H9 (cell line): ENCODE measurements around the gene ARPP21. TPM values are rescaled to one million over a fixed set of nuclear protein-coding genes. Genes with fewer than 3 reads are reported as not detected.

Source experiments
- DNase-seq: peaks from one replicate; pipeline ENCODE4 v3.0.0-alpha.2; 2017
- H2AFZ ChIP-seq: one replicate; pipeline ENCODE4 v1.6.1; 2013; ENCODE audit warnings: mild to moderate bottlenecking, low read length, control low read depth, moderate library complexity
- H2AK5ac ChIP-seq: 2 replicates; pipeline ENCODE4 v1.6.1; 2013; ENCODE audit warnings: low read length, control low read depth, mixed read lengths; ENCODE audit not compliant: insufficient read length
- H2BK120ac ChIP-seq: one replicate; pipeline ENCODE4 v1.6.1; 2013; ENCODE audit warnings: low read depth, mild to moderate bottlenecking, low read length, control low read depth, inconsistent platforms; ENCODE audit not compliant: poor library complexity, severe bottlenecking
- H2BK12ac ChIP-seq: 2 replicates; pipeline ENCODE4 v1.6.1; 2013; ENCODE audit warnings: low read length, control low read depth, mixed read lengths, low read depth; ENCODE audit not compliant: insufficient read length
- H2BK15ac ChIP-seq: 2 replicates; pipeline ENCODE4 v1.6.1; 2013; ENCODE audit warnings: low read depth, low read length, control low read depth
- H2BK20ac ChIP-seq: one replicate; pipeline ENCODE4 v1.6.1; 2013; ENCODE audit warnings: low read depth, mild to moderate bottlenecking, low read length, control low read depth, inconsistent platforms; ENCODE audit not compliant: poor library complexity, severe bottlenecking
- H2BK5ac ChIP-seq: 2 replicates; pipeline ENCODE4 v1.6.1; 2013; ENCODE audit warnings: low read length, control low read depth, mixed read lengths; ENCODE audit not compliant: insufficient read length
- H3K14ac ChIP-seq: 2 replicates; pipeline ENCODE4 v1.6.1; 2013; ENCODE audit warnings: low read length, control low read depth; ENCODE audit not compliant: insufficient read depth
- H3K18ac ChIP-seq: 2 replicates; pipeline ENCODE4 v1.6.1; 2013; ENCODE audit warnings: low read depth, mild to moderate bottlenecking, mixed read lengths, low read length, control low read depth; ENCODE audit not compliant: insufficient read length
- H3K23ac ChIP-seq: 2 replicates; pipeline ENCODE4 v1.6.1; 2013; ENCODE audit warnings: low read length, control low read depth, mixed read lengths, low read depth; ENCODE audit not compliant: insufficient read length
- H3K23me2 ChIP-seq: 2 replicates; pipeline ENCODE4 v1.6.1; 2013; ENCODE audit warnings: low read depth, mild to moderate bottlenecking, mixed read lengths, low read length, control low read depth; ENCODE audit not compliant: insufficient read length, poor library complexity, severe bottlenecking
- H3K27ac ChIP-seq: 2 replicates; pipeline ENCODE4 v1.5.1; 2013; ENCODE audit warnings: low read length, control low read depth, mixed read lengths, low read depth; ENCODE audit not compliant: insufficient read length
- H3K27me3 ChIP-seq: 2 replicates; pipeline ENCODE4 v1.6.1; 2013; ENCODE audit warnings: low read length, control low read depth, inconsistent platforms; ENCODE audit not compliant: insufficient read depth
- H3K4ac ChIP-seq: 2 replicates; pipeline ENCODE4 v1.6.1; 2013; ENCODE audit warnings: low read depth, mild to moderate bottlenecking, control low read depth, inconsistent platforms, low read length, moderate library complexity
- H3K4me1 ChIP-seq: 2 replicates; pipeline ENCODE4 v1.6.1; 2013; ENCODE audit warnings: low read length, control low read depth, inconsistent platforms; ENCODE audit not compliant: insufficient read depth
- H3K4me2 ChIP-seq: 2 replicates; pipeline ENCODE4 v1.6.1; 2013; ENCODE audit warnings: low read length, control low read depth, mixed read lengths; ENCODE audit not compliant: insufficient read length, insufficient read depth
- H3K56ac ChIP-seq: 2 replicates; pipeline ENCODE4 v1.6.1; 2013; ENCODE audit warnings: low read depth, mild to moderate bottlenecking, mixed read lengths, low read length, control low read depth; ENCODE audit not compliant: insufficient read length
- H3K79me1 ChIP-seq: 2 replicates; pipeline ENCODE4 v1.6.1; 2013; ENCODE audit warnings: low read depth, mild to moderate bottlenecking, moderate library complexity, low read length, control low read depth, inconsistent platforms; ENCODE audit not compliant: insufficient read depth, poor library complexity, severe bottlenecking
- H3K79me2 ChIP-seq: 2 replicates; pipeline ENCODE4 v1.6.1; 2013; ENCODE audit warnings: low read length, control low read depth, inconsistent platforms; ENCODE audit not compliant: insufficient read depth
- H3K9ac ChIP-seq: 2 replicates; pipeline ENCODE4 v1.6.1; 2013; ENCODE audit warnings: low read length, control low read depth, mixed read lengths; ENCODE audit not compliant: insufficient read length; ENCODE audit errors: extremely low read depth
- H3K9me3 ChIP-seq: one replicate; pipeline ENCODE4 v1.6.1; 2013; ENCODE audit warnings: low read depth, low read length, inconsistent platforms; ENCODE audit not compliant: control insufficient read depth
- H3T11ph ChIP-seq: one replicate; pipeline ENCODE4 v1.6.1; 2013; ENCODE audit warnings: mild to moderate bottlenecking, low read length, control low read depth, inconsistent platforms
- H4K20me1 ChIP-seq: one replicate; pipeline ENCODE4 v1.6.1; 2013; ENCODE audit not compliant: control insufficient read depth, insufficient read length, insufficient read depth
- H4K5ac ChIP-seq: 2 replicates; pipeline ENCODE4 v1.6.1; 2013; ENCODE audit warnings: low read depth, mild to moderate bottlenecking, mixed read lengths, low read length, control low read depth; ENCODE audit not compliant: insufficient read length
- H4K8ac ChIP-seq: replicated peaks from 2 replicates; pipeline ENCODE4 v1.6.1; 2013; ENCODE audit warnings: low read length, control low read depth, mixed read lengths, low read depth; ENCODE audit not compliant: insufficient read length
- H4K91ac ChIP-seq: 2 replicates; pipeline ENCODE4 v1.6.1; 2013; ENCODE audit warnings: low read depth, mild to moderate bottlenecking, moderate library complexity, mixed read lengths, low read length, control low read depth; ENCODE audit not compliant: insufficient read length
- H3K27ac Mint-ChIP-seq, 3 experiments: 2 replicates in 2 of 3; 3 replicates in 1 of 3; pipeline ENCODE4 v1.8.0; 2020 to 2021; ENCODE audit warnings: mixed read lengths in 3 of 3, mild to moderate bottlenecking in 1 of 3, moderate library complexity in 1 of 3
- H3K27me3 Mint-ChIP-seq: 2 replicates; pipeline ENCODE4 v1.8.0; 2021; ENCODE audit warnings: low read depth, mild to moderate bottlenecking, moderate library complexity, mixed read lengths
- H3K36me3 Mint-ChIP-seq, 3 experiments: 2 replicates in 2 of 3; 3 replicates in 1 of 3; pipeline ENCODE4 v1.8.0; 2020 to 2021; ENCODE audit warnings: low read depth in 3 of 3, mixed read lengths in 3 of 3; ENCODE audit not compliant: insufficient read depth in 1 of 3
- H3K4me1 Mint-ChIP-seq, 2 experiments: 2 replicates each; pipeline ENCODE4 v1.8.0; 2020; ENCODE audit warnings: mixed read lengths in 2 of 2
- H3K4me3 Mint-ChIP-seq, 2 experiments: 2 replicates in 1 of 2; 3 replicates in 1 of 2; pipeline ENCODE4 v1.8.0; 2020 to 2021; ENCODE audit warnings: mild to moderate bottlenecking in 2 of 2, mixed read lengths in 2 of 2, moderate library complexity in 1 of 2
- H3K9me3 Mint-ChIP-seq, 2 experiments: 2 replicates in 1 of 2; 3 replicates in 1 of 2; pipeline ENCODE4 v1.8.0; 2020; ENCODE audit warnings: mild to moderate bottlenecking in 2 of 2, mixed read lengths in 2 of 2, moderate library complexity in 1 of 2
- WGBS: extraction: QIAGEN DNeasy Blood & Tissue Kit; methylation state at CpG from one replicate; pipeline ENCODE4 v1.1.7; 2013; ENCODE audit warnings: missing lambda C conversion rate, low lambda C conversion rate, mixed read lengths; ENCODE audit not compliant: insufficient read length; ENCODE audit errors: extremely low coverage; 5-methylcytosine and 5-hydroxymethylcytosine counted together
- total RNA-seq: library from RNA; stranded (reverse); gene quantifications from 2 replicates; pipeline ENCODE4 v1.2.1, GENCODE V29; 2021
- TF ChIP-seq, protein P1 (sequence below): fragments of 200-600 bp; sonication (generic); conservative IDR thresholded peaks from 3 replicates; pipeline ENCODE4 v1.8.0; 2021; ENCODE audit warnings: antibody characterized with exemption, mild to moderate bottlenecking

The ARPP21 gene
- total RNA-seq, 1 experiment from 2014 or later, result not detected

GRCh38 chr3:35707904-35708303, 68.6 kb downstream of the ARPP21 start:
- Histone ChIP-seq H3K27me3 (no peaks in the 10 kb centered on the region), H3K14ac (no peak overlapping the region), H2AK5ac (no peak overlapping the region), H4K20me1 (no peaks in the 10 kb centered on the region), H3K4me2 (no peak overlapping the region), H2BK12ac (no peak overlapping the region), H2BK5ac (no peak overlapping the region), H4K91ac (no peak overlapping the region), H3K79me1 (no peaks in the 10 kb centered on the region), H3K79me2 (no peaks in the 10 kb centered on the region), H3K4ac (no peak overlapping the region), H3K9ac (no peak overlapping the region), H3K23ac (no peak overlapping the region), H2BK120ac (no peak overlapping the region), H4K5ac (no peak overlapping the region), H2BK15ac (no peak overlapping the region), H3K18ac (no peak overlapping the region), H2AFZ (no peak overlapping the region), H2BK20ac (no peak overlapping the region), H3K9me3 (no peaks in the 10 kb centered on the region), H4K8ac (no peak overlapping the region), H3T11ph (no peak overlapping the region), H3K56ac (no peak overlapping the region), H3K27ac (no peak overlapping the region), H3K23me2 (no peaks in the 10 kb centered on the region), H3K4me1 (no peaks in the 10 kb centered on the region)
- WGBS, result no CpG with 5 or more reads among the region's 3 CpGs
- TF ChIP-seq, protein P1, sequence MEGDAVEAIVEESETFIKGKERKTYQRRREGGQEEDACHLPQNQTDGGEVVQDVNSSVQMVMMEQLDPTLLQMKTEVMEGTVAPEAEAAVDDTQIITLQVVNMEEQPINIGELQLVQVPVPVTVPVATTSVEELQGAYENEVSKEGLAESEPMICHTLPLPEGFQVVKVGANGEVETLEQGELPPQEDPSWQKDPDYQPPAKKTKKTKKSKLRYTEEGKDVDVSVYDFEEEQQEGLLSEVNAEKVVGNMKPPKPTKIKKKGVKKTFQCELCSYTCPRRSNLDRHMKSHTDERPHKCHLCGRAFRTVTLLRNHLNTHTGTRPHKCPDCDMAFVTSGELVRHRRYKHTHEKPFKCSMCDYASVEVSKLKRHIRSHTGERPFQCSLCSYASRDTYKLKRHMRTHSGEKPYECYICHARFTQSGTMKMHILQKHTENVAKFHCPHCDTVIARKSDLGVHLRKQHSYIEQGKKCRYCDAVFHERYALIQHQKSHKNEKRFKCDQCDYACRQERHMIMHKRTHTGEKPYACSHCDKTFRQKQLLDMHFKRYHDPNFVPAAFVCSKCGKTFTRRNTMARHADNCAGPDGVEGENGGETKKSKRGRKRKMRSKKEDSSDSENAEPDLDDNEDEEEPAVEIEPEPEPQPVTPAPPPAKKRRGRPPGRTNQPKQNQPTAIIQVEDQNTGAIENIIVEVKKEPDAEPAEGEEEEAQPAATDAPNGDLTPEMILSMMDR, result no peak
- Mint-ChIP-seq H3K4me3 (no peak overlapping the region), H3K27me3 (peaks cover 24% of the 10 kb centered on the region), H3K4me1 (0 out of 4 replicates have a peak, but pooled peaks cover 0 to 4% of the 10 kb centered on the region in 2 experiments), H3K27ac (no peak overlapping the region), H3K36me3 (no peaks in the 10 kb centered on the region), H3K9me3 (no peaks in the 10 kb centered on the region)
- DNase-seq, result no peak
